ENCODE measurements around the gene SLC4A2. TPM values are rescaled to one million over a fixed set of nuclear protein-coding genes. Genes with fewer than 3 reads are reported as not detected.
A peak's percentile ranks its signal among the peaks of the same experiment; 100 is the strongest.

The SLC4A2 gene
- total and polyA plus RNA-seq, 12 donors = 31.5 to 258 (median 151) TPM

- TF ChIP-seq, protein P1, sequence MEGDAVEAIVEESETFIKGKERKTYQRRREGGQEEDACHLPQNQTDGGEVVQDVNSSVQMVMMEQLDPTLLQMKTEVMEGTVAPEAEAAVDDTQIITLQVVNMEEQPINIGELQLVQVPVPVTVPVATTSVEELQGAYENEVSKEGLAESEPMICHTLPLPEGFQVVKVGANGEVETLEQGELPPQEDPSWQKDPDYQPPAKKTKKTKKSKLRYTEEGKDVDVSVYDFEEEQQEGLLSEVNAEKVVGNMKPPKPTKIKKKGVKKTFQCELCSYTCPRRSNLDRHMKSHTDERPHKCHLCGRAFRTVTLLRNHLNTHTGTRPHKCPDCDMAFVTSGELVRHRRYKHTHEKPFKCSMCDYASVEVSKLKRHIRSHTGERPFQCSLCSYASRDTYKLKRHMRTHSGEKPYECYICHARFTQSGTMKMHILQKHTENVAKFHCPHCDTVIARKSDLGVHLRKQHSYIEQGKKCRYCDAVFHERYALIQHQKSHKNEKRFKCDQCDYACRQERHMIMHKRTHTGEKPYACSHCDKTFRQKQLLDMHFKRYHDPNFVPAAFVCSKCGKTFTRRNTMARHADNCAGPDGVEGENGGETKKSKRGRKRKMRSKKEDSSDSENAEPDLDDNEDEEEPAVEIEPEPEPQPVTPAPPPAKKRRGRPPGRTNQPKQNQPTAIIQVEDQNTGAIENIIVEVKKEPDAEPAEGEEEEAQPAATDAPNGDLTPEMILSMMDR (IDR thresholded peaks at IDR 0.05) = no peak
- TF ChIP-seq POLR2A (IDR thresholded peaks at IDR 0.05) = no peak
- DNase-seq = no peak
- H3K27ac ChIP-seq = no peak overlapping the region
- peaks cover 46% of the 10 kb centered on the region for H3K27me3 ChIP-seq
- H3K9me3 ChIP-seq (replicated peaks in 1 of 3) = no peaks in the 10 kb centered on the region
- intact Hi-C loops (cut with DNase I) = loop anchor here in 1 of 2 donors (5.0 kb wide), 1 partner anchor 95 kb away; no protein-coding TSS in a partner anchor
- H3K4me3 ChIP-seq = no peak overlapping the region
- peaks cover 4 to 12% of the 10 kb centered on the region in 2 donors for H3K4me1 ChIP-seq (replicated peaks in 1 of 2)
- H3K36me3 ChIP-seq (replicated peaks in 1 of 2) = no peaks in the 10 kb centered on the region
- 82 to 87% (median 82%) methylated on average over 10 to 15 of the region's 15 CpGs for WGBS, 4 donors
Measured at GRCh38 chr7:151016942-151017341, 42.4 kb upstream of the SLC4A2 start.

GRCh38 chr7:151017370-151017952 is 41.9 kb upstream of the SLC4A2 start:
- Histone ChIP-seq H3K4me1 (replicated peaks in 1 of 2) (peaks cover 4 to 12% of the 10 kb centered on the region in 2 donors), H3K9me3 (replicated peaks in 1 of 3) (no peaks in the 10 kb centered on the region), H3K4me3 (no peak overlapping the region), H3K27ac (no peak overlapping the region), H3K36me3 (replicated peaks in 1 of 2) (no peaks in the 10 kb centered on the region), H3K27me3 (peaks cover 46% of the 10 kb centered on the region)
- 22 to 46% (median 41%) methylated on average over 11 to 13 of the region's 13 CpGs for WGBS, 4 donors
- DNase-seq = no peak
- intact Hi-C loops (cut with DNase I) = loop anchor here in 1 of 2 donors (5.0 kb wide), 1 partner anchor 95 kb away; no protein-coding TSS in a partner anchor
- TF ChIP-seq, protein P1 (IDR thresholded peaks at IDR 0.05) = no peak
- no peak for TF ChIP-seq POLR2A (IDR thresholded peaks at IDR 0.05)

GRCh38 chr7:151017953-151018420 is 41.4 kb upstream of the SLC4A2 start:
- Histone ChIP-seq H3K4me1 (replicated peaks in 1 of 2) (peaks cover 4 to 12% of the 10 kb centered on the region in 2 donors), H3K4me3 (peak overlapping the region in 1 of 4 donors; percentile 26), H3K27me3 (peaks cover 46% of the 10 kb centered on the region), H3K27ac (no peak overlapping the region), H3K36me3 (replicated peaks in 1 of 2) (no peaks in the 10 kb centered on the region), H3K9me3 (replicated peaks in 1 of 3) (no peaks in the 10 kb centered on the region)
- intact Hi-C loops (cut with DNase I) = loop anchor here in 1 of 2 donors (5.0 kb wide), 1 partner anchor 94 kb away; no protein-coding TSS in a partner anchor
- no peak for TF ChIP-seq POLR2A (IDR thresholded peaks at IDR 0.05)
- TF ChIP-seq, protein P1 (IDR thresholded peaks at IDR 0.05) = peak; percentile 70 to 90 (median 80)
- WGBS, 4 donors = 4 to 14% (median 6%) methylated on average over 7 to 34 of the region's 34 CpGs
- peak; percentile 43 to 81 (median 68) for DNase-seq

- 1 to 3% (median 2%) methylated on average over 14 to 82 of the region's 82 CpGs for WGBS, 4 donors
- peak overlapping the region in 1 of 4 donors; percentile 26 for H3K4me3 ChIP-seq
Measured at GRCh38 chr7:151018421-151019129, 40.8 kb upstream of the SLC4A2 start.

More at GRCh38 chr7:151018421-151019129, 40.8 kb upstream of the SLC4A2 start:
- Histone ChIP-seq H3K36me3 (replicated peaks in 1 of 2) (no peaks in the 10 kb centered on the region), H3K4me1 (replicated peaks in 1 of 2) (peaks cover 4 to 12% of the 10 kb centered on the region in 2 donors), H3K9me3 (replicated peaks in 1 of 3) (no peaks in the 10 kb centered on the region), H3K27ac (no peak overlapping the region), H3K27me3 (peaks cover 46% of the 10 kb centered on the region)
- no peak for TF ChIP-seq POLR2A (IDR thresholded peaks at IDR 0.05)
- TF ChIP-seq, protein P1 (IDR thresholded peaks at IDR 0.05) = no peak
- intact Hi-C loops (cut with DNase I) = loop anchor here in 1 of 2 donors (5.0 kb wide), 1 partner anchor 94 kb away; no protein-coding TSS in a partner anchor
- DNase-seq = no peak
